Neuronal stem cell (in vitro differentiated cells): ENCODE results near the gene C10orf105.

Source experiments
- DNase-seq: peaks from one replicate; pipeline ENCODE4 v3.0.0-alpha.2; 2013; ENCODE audit warnings: low spot score
- H2AFZ ChIP-seq: one replicate; pipeline ENCODE4 v1.6.1; 2013; ENCODE audit warnings: mild to moderate bottlenecking, low read length, inconsistent platforms
- H2AK5ac ChIP-seq: 2 replicates; pipeline ENCODE4 v1.6.1; 2013; ENCODE audit warnings: low read depth, mild to moderate bottlenecking, inconsistent platforms, low read length, moderate library complexity, mixed read lengths
- H2BK120ac ChIP-seq: 2 replicates; pipeline ENCODE4 v1.6.1; 2013; ENCODE audit warnings: low read depth, mild to moderate bottlenecking, inconsistent platforms, low read length, moderate library complexity, mixed read lengths
- H2BK12ac ChIP-seq: one replicate; pipeline ENCODE4 v1.6.1; 2013; ENCODE audit warnings: low read length, inconsistent platforms
- H2BK15ac ChIP-seq: 2 replicates; pipeline ENCODE4 v1.6.1; 2013; ENCODE audit warnings: mild to moderate bottlenecking, low read length, inconsistent platforms, mixed read lengths
- H2BK5ac ChIP-seq: one replicate; pipeline ENCODE4 v1.6.1; 2013; ENCODE audit warnings: inconsistent platforms, mild to moderate bottlenecking, low read length, moderate library complexity
- H3K14ac ChIP-seq: one replicate; pipeline ENCODE4 v1.6.1; 2013; ENCODE audit warnings: low read length, inconsistent platforms
- H3K18ac ChIP-seq: 2 replicates; pipeline ENCODE4 v1.6.1; 2013; ENCODE audit warnings: low read length, inconsistent platforms
- H3K23ac ChIP-seq: 2 replicates; pipeline ENCODE4 v1.6.1; 2013; ENCODE audit warnings: low read depth, mild to moderate bottlenecking, mixed read lengths, low read length, inconsistent platforms; ENCODE audit not compliant: poor library complexity
- H3K27ac ChIP-seq: replicated peaks from 3 replicates; pipeline ENCODE4 v1.5.1; 2013; ENCODE audit warnings: low read length, inconsistent platforms
- H3K27me3 ChIP-seq, 3 experiments: 2 replicates each; pipeline ENCODE4 v1.6.1; 2013; ENCODE audit warnings: low read length in 3 of 3, mild to moderate bottlenecking in 2 of 3, inconsistent platforms in 1 of 3, low read depth in 1 of 3, mixed read lengths in 1 of 3, moderate library complexity in 1 of 3; ENCODE audit not compliant: control insufficient read depth in 3 of 3, insufficient read depth in 3 of 3
- H3K36me3 ChIP-seq, 2 donors: replicated peaks in 1 of 2; 2 replicates each; pipeline ENCODE4 v1.6.1; 2013; ENCODE audit warnings: low read length in 2 of 2; ENCODE audit not compliant: control insufficient read depth in 2 of 2, insufficient read depth in 2 of 2
- H3K4ac ChIP-seq: 2 replicates; pipeline ENCODE4 v1.6.1; 2013; ENCODE audit warnings: inconsistent platforms, mild to moderate bottlenecking, low read length, moderate library complexity
- H3K4me1 ChIP-seq, 2 donors: 1 replicate in 1 of 2; 2 replicates in 1 of 2; pipeline ENCODE4 v1.6.1; 2013; ENCODE audit warnings: low read length in 2 of 2, low read depth in 1 of 2; ENCODE audit not compliant: control insufficient read depth in 2 of 2, insufficient read depth in 1 of 2
- H3K4me2 ChIP-seq: one replicate; pipeline ENCODE4 v1.6.1; 2013; ENCODE audit warnings: mild to moderate bottlenecking, low read length, inconsistent platforms; ENCODE audit not compliant: insufficient read depth, poor library complexity, severe bottlenecking
- H3K4me3 ChIP-seq, 2 donors: 2 replicates each; pipeline ENCODE4 v1.5.1; 2013; ENCODE audit warnings: low read length in 2 of 2, mild to moderate bottlenecking in 2 of 2, inconsistent platforms in 1 of 2, moderate library complexity in 1 of 2
- H3K79me1 ChIP-seq: one replicate; pipeline ENCODE4 v1.6.1; 2013; ENCODE audit warnings: low read depth, mild to moderate bottlenecking, inconsistent platforms, low read length, moderate library complexity
- H3K9ac ChIP-seq: one replicate; pipeline ENCODE4 v1.6.1; 2013; ENCODE audit warnings: mild to moderate bottlenecking, low read depth, low read length, inconsistent platforms; ENCODE audit not compliant: poor library complexity
- H3K9me3 ChIP-seq, 2 donors: replicated peaks in 1 of 2; 2 replicates each; pipeline versions ENCODE3 to v1.6.1; 2013; ENCODE audit warnings: low read length in 2 of 2, mild to moderate bottlenecking in 2 of 2, inconsistent platforms in 1 of 2, low read depth in 1 of 2, mixed read lengths in 1 of 2, moderate library complexity in 1 of 2; ENCODE audit not compliant: control insufficient read depth in 2 of 2, insufficient read depth in 1 of 2
- H4K8ac ChIP-seq: one replicate; pipeline ENCODE4 v1.6.1; 2013; ENCODE audit warnings: low read depth, mild to moderate bottlenecking, inconsistent platforms, low read length, moderate library complexity
- H4K91ac ChIP-seq: one replicate; pipeline ENCODE4 v1.6.1; 2013; ENCODE audit warnings: low read length, low read depth, mild to moderate bottlenecking, inconsistent platforms; ENCODE audit not compliant: poor library complexity
- WGBS, 2 donors: extraction: QIAGEN DNeasy Blood & Tissue Kit; methylation state at CpG; one replicate each; pipeline ENCODE4 v1.1.7; 2013; ENCODE audit warnings: missing lambda C conversion rate in 2 of 2, mixed read lengths in 1 of 2; ENCODE audit not compliant: insufficient read length in 2 of 2, insufficient replicate concordance in 1 of 2; ENCODE audit errors: extremely low coverage in 2 of 2; 5-methylcytosine and 5-hydroxymethylcytosine counted together

The C10orf105 gene

GRCh38 chr10:71701496-71702132 is 18.0 kb downstream of the C10orf105 start:
- Histone ChIP-seq H3K23ac (peak overlapping the region; percentile 32), H2AK5ac (peak overlapping the region; percentile 68), H3K18ac (peak overlapping the region; percentile 74), H3K27ac (no peak overlapping the region), H2BK15ac (peak overlapping the region; percentile 96), H3K4me3 (peak overlapping the region in 1 of 2 donors; percentile 7), H3K79me1 (no peaks in the 10 kb centered on the region), H3K9ac (peak overlapping the region; percentile 32), H2BK5ac (no peak overlapping the region), H3K27me3 (peaks cover 0 to 7% (median 0%) of the 10 kb centered on the region in 3 experiments), H3K4me1 (peaks cover 0 to 9% of the 10 kb centered on the region in 2 donors), H3K36me3 (no peaks in the 10 kb centered on the region), H3K4me2 (no peak overlapping the region), H4K91ac (no peak overlapping the region), H2BK12ac (no peak overlapping the region), H2BK120ac (peak overlapping the region; percentile 77), H3K9me3 (no peaks in the 10 kb centered on the region), H3K14ac (no peak overlapping the region), H4K8ac (no peak overlapping the region), H2AFZ (no peak overlapping the region), H3K4ac (no peak overlapping the region)
- no peak for DNase-seq
- WGBS, 2 donors, result no CpG with 5 or more reads among the region's 11 CpGs

GRCh38 chr10:71700731-71701368 is 18.7 kb downstream of the C10orf105 start:
- peaks cover 0 to 9% of the 10 kb centered on the region in 2 donors for H3K4me1 ChIP-seq
- H3K36me3 ChIP-seq, result no peaks in the 10 kb centered on the region
- peak overlapping the region; percentile 32 for H3K23ac ChIP-seq
- H2BK15ac ChIP-seq, result peak overlapping the region; percentile 86
- H3K4me2 ChIP-seq, result no peak overlapping the region
- H3K79me1 ChIP-seq, result no peaks in the 10 kb centered on the region
- peak overlapping the region; percentile 32 for H3K9ac ChIP-seq
- H4K91ac ChIP-seq, result no peak overlapping the region
- H3K27ac ChIP-seq, result no peak overlapping the region
- H3K14ac ChIP-seq, result no peak overlapping the region
- no peaks in the 10 kb centered on the region for H3K9me3 ChIP-seq
- peak overlapping the region in 1 of 2 donors; percentile 7 for H3K4me3 ChIP-seq
- WGBS, 2 donors, result no CpG with 5 or more reads among the region's 11 CpGs
- no peak overlapping the region for H4K8ac ChIP-seq
- H2BK5ac ChIP-seq, result no peak overlapping the region
- no peak for DNase-seq
- H2AFZ ChIP-seq, result no peak overlapping the region
- H3K18ac ChIP-seq, result peak overlapping the region; percentile 74
- peak overlapping the region; percentile 77 for H2BK120ac ChIP-seq
- peaks cover 0 to 3% (median 0%) of the 10 kb centered on the region in 3 experiments for H3K27me3 ChIP-seq
- H3K4ac ChIP-seq, result peak overlapping the region; percentile 17
- no peak overlapping the region for H2BK12ac ChIP-seq
- peak overlapping the region; percentile 16 for H2AK5ac ChIP-seq

DNA sequence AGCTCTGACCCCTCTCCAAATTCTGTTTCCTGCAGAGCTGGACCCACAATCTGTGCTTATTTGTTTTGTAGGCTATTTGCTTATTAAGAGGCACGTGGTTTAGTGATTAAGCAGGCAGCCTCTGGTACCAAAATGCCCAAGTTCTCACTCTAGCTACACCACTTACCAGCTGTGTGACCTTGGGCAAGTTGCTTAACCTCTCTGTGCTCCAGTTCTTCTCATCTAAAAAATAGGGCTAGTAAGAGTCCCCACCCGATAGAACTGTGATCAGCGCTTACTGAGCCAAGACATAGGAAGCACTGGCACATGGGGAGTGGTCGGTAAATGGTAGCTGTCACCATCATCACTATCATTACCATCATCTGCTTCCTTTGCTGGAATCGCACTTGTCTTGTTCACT is 20.8 kb downstream of the C10orf105 start:
- Histone ChIP-seq H3K27ac (no peak overlapping the region), H2BK15ac (no peak overlapping the region), H3K14ac (no peak overlapping the region), H3K79me1 (no peaks in the 10 kb centered on the region), H3K4me1 (peaks cover 0 to 12% of the 10 kb centered on the region in 2 donors), H3K4me3 (no peak overlapping the region), H2AK5ac (no peak overlapping the region), H2BK120ac (no peak overlapping the region), H3K4me2 (no peak overlapping the region), H3K4ac (no peak overlapping the region), H2BK12ac (no peak overlapping the region), H3K9me3 (no peaks in the 10 kb centered on the region), H3K9ac (no peak overlapping the region), H3K18ac (no peak overlapping the region), H3K23ac (no peak overlapping the region), H3K36me3 (no peaks in the 10 kb centered on the region), H2BK5ac (no peak overlapping the region), H4K91ac (no peak overlapping the region), H2AFZ (no peak overlapping the region), H3K27me3 (peaks cover 0 to 3% (median 0%) of the 10 kb centered on the region in 3 experiments), H4K8ac (no peak overlapping the region)
- DNase-seq, result no peak
- WGBS, 2 donors, result no CpG with 5 or more reads among the region's 5 CpGs

GRCh38 chr10:71697938-71698709 is 21.5 kb downstream of the C10orf105 start:
- no peak overlapping the region for H3K18ac ChIP-seq
- H4K91ac ChIP-seq, result no peak overlapping the region
- H3K4me2 ChIP-seq, result no peak overlapping the region
- no peak overlapping the region for H3K4me3 ChIP-seq
- peaks cover 0 to 12% of the 10 kb centered on the region in 2 donors for H3K4me1 ChIP-seq
- no peak for DNase-seq
- peaks cover 0 to 3% (median 0%) of the 10 kb centered on the region in 3 experiments for H3K27me3 ChIP-seq
- H2BK15ac ChIP-seq, result no peak overlapping the region
- no peak overlapping the region for H2BK120ac ChIP-seq
- no peak overlapping the region for H2AFZ ChIP-seq
- H3K36me3 ChIP-seq, result no peaks in the 10 kb centered on the region
- no peaks in the 10 kb centered on the region for H3K9me3 ChIP-seq
- H3K23ac ChIP-seq, result no peak overlapping the region
- no peak overlapping the region for H2BK5ac ChIP-seq
- no CpG with 5 or more reads among the region's 7 CpGs for WGBS, 2 donors
- H3K9ac ChIP-seq, result peak overlapping the region; percentile 30
- H2AK5ac ChIP-seq, result no peak overlapping the region
- no peaks in the 10 kb centered on the region for H3K79me1 ChIP-seq
- no peak overlapping the region for H3K14ac ChIP-seq
- no peak overlapping the region for H3K4ac ChIP-seq
- no peak overlapping the region for H4K8ac ChIP-seq
- H2BK12ac ChIP-seq, result no peak overlapping the region
- H3K27ac ChIP-seq, result no peak overlapping the region
